WTC11 (cell line): Measurements from ENCODE around the gene SEC23IP.

Source experiments
- ATF1 ChIP-seq: sonication (generic); formaldehyde crosslinking; IDR thresholded peaks from 2 replicates; pipeline ENCODE4 v1.8.1; 2023; ENCODE audit warnings: mild to moderate bottlenecking, moderate library complexity, missing genetic modification reagents
- JUN ChIP-seq: sonication (generic); formaldehyde crosslinking; IDR thresholded peaks from 2 replicates; pipeline ENCODE4 v1.8.0; 2023; ENCODE audit warnings: mild to moderate bottlenecking, missing genetic modification reagents
- ZNF317 ChIP-seq: sonication (generic); formaldehyde crosslinking; IDR thresholded peaks from 2 replicates; pipeline ENCODE4 v1.8.1; 2023; ENCODE audit warnings: low read depth, mild to moderate bottlenecking, moderate library complexity, missing genetic modification reagents, borderline replicate concordance
- TF ChIP-seq, protein P1 (sequence below): sonication (generic); formaldehyde crosslinking; IDR thresholded peaks from 2 replicates; pipeline ENCODE4 v1.8.1; 2023; ENCODE audit warnings: mild to moderate bottlenecking, missing genetic modification reagents, moderate library complexity
- TF ChIP-seq, protein P2 (sequence below): sonication (generic); formaldehyde crosslinking; IDR thresholded peaks from 2 replicates; pipeline ENCODE4 v1.8.0; 2022; ENCODE audit warnings: mild to moderate bottlenecking, missing genetic modification reagents
- TF ChIP-seq, protein P3 (sequence below): fragments of 200-600 bp; IDR thresholded peaks from 2 replicates; pipeline ENCODE4 v1.8.0; 2022; ENCODE audit warnings: antibody characterized with exemption

DNA sequence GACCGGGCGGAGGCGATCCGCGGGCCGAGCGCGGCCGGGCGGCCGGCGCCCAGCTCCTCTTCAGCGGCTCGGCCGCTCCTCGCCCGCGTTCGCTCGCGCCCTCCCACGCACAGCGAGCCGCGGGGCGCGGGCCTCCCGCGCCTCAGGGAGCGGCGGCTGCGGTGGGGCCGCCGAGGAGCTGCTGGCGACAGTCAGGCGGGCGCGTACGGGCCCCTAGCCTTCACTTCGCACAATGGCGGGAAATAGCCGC is 20.0 kb upstream of the SEC23IP start, which contains the start of gene MCMBP:
- TF ChIP-seq, protein P1, sequence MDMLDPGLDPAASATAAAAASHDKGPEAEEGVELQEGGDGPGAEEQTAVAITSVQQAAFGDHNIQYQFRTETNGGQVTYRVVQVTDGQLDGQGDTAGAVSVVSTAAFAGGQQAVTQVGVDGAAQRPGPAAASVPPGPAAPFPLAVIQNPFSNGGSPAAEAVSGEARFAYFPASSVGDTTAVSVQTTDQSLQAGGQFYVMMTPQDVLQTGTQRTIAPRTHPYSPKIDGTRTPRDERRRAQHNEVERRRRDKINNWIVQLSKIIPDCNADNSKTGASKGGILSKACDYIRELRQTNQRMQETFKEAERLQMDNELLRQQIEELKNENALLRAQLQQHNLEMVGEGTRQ, result no peak
- TF ChIP-seq, protein P2, sequence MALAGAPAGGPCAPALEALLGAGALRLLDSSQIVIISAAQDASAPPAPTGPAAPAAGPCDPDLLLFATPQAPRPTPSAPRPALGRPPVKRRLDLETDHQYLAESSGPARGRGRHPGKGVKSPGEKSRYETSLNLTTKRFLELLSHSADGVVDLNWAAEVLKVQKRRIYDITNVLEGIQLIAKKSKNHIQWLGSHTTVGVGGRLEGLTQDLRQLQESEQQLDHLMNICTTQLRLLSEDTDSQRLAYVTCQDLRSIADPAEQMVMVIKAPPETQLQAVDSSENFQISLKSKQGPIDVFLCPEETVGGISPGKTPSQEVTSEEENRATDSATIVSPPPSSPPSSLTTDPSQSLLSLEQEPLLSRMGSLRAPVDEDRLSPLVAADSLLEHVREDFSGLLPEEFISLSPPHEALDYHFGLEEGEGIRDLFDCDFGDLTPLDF, result no peak
- TF ChIP-seq ZNF317 (CRISPR knock-in tag) (no peak), JUN (no peak), ATF1 (no peak)
- TF ChIP-seq, protein P3, sequence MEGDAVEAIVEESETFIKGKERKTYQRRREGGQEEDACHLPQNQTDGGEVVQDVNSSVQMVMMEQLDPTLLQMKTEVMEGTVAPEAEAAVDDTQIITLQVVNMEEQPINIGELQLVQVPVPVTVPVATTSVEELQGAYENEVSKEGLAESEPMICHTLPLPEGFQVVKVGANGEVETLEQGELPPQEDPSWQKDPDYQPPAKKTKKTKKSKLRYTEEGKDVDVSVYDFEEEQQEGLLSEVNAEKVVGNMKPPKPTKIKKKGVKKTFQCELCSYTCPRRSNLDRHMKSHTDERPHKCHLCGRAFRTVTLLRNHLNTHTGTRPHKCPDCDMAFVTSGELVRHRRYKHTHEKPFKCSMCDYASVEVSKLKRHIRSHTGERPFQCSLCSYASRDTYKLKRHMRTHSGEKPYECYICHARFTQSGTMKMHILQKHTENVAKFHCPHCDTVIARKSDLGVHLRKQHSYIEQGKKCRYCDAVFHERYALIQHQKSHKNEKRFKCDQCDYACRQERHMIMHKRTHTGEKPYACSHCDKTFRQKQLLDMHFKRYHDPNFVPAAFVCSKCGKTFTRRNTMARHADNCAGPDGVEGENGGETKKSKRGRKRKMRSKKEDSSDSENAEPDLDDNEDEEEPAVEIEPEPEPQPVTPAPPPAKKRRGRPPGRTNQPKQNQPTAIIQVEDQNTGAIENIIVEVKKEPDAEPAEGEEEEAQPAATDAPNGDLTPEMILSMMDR, result no peak
